ENCODE measurements around the gene PROCA1. TPM values are rescaled to one million over a fixed set of nuclear protein-coding genes. Genes with fewer than 3 reads are reported as not detected.

PROCA1 gene
- total RNA-seq, 1 donor from 2014 or later, result 1.3 TPM

GRCh38 chr17:28716740-28717577, 5.3 kb upstream of the PROCA1 start:
- DNase-seq, result peak; percentile 65
- no peak for ATAC-seq (ENCODE audit: poor library complexity)

GRCh38 chr17:28715217-28715616, 3.5 kb upstream of the PROCA1 start:
- no peak for ATAC-seq (ENCODE audit: poor library complexity)
- intact Hi-C loops (cut with DNase I), result no loop called here
- DNase-seq, result peak; percentile 23

More at GRCh38 chr17:28716740-28717577, 5.3 kb upstream of the PROCA1 start:
- intact Hi-C loops (cut with DNase I), result no loop called here

- no peak for ATAC-seq (ENCODE audit: poor library complexity)
- intact Hi-C loops (cut with DNase I), result no loop called here
These were observed 2.6 kb upstream of the PROCA1 start for GRCh38 chr17:28714281-28714680.

GRCh38 chr17:28712705-28713415, 1.2 kb upstream of the PROCA1 start:
- no peak for DNase-seq
- intact Hi-C loops (cut with DNase I), result no loop called here
- no peak for ATAC-seq (ENCODE audit: poor library complexity)

More at GRCh38 chr17:28714281-28714680, 2.6 kb upstream of the PROCA1 start:
- DNase-seq, result no peak

GRCh38 chr17:28712032-28712704, 480 bp upstream of the PROCA1 start:
- DNase-seq (peak; percentile 81), ATAC-seq (ENCODE audit: poor library complexity) (peak; percentile 14)
- intact Hi-C loops (cut with DNase I), result no loop called here

GRCh38 chr17:28710861-28711722, 596 bp downstream of the PROCA1 start:
- ATAC-seq (ENCODE audit: poor library complexity), result peak; percentile 96
- intact Hi-C loops (cut with DNase I), result no loop called here

GRCh38 chr17:28707339-28707720, 4.4 kb downstream of the PROCA1 start:
- intact Hi-C loops (cut with DNase I), result no loop called here
- ATAC-seq (ENCODE audit: poor library complexity), result no peak

More at GRCh38 chr17:28710861-28711722, 596 bp downstream of the PROCA1 start:
- peak; percentile 93 for DNase-seq

GRCh38 chr17:28706471-28707338, 5.0 kb downstream of the PROCA1 start:
- intact Hi-C loops (cut with DNase I), result no loop called here
- DNase-seq (no peak), ATAC-seq (ENCODE audit: poor library complexity) (no peak)

More at GRCh38 chr17:28707339-28707720, 4.4 kb downstream of the PROCA1 start:
- DNase-seq, result no peak

GRCh38 chr17:28705728-28706334, 5.9 kb downstream of the PROCA1 start:
- DNase-seq (no peak), ATAC-seq (ENCODE audit: poor library complexity) (no peak)
- intact Hi-C loops (cut with DNase I), result no loop called here

- intact Hi-C loops (cut with DNase I), result no loop called here
- ATAC-seq (ENCODE audit: poor library complexity) (no peak), DNase-seq (no peak)
These were observed 6.5 kb downstream of the PROCA1 start for GRCh38 chr17:28705074-28705659.

GRCh38 chr17:28704219-28704858, 7.3 kb downstream of the PROCA1 start:
- intact Hi-C loops (cut with DNase I), result no loop called here
- no peak for DNase-seq
- no peak for ATAC-seq (ENCODE audit: poor library complexity)

GRCh38 chr17:28703552-28704218, 8.0 kb downstream of the PROCA1 start:
- intact Hi-C loops (cut with DNase I), result no loop called here
- ATAC-seq (ENCODE audit: poor library complexity) (no peak), DNase-seq (no peak)

GRCh38 chr17:28702752-28703150, 8.9 kb downstream of the PROCA1 start:
- intact Hi-C loops (cut with DNase I), result no loop called here
- no peak for DNase-seq
- ATAC-seq (ENCODE audit: poor library complexity), result no peak

- intact Hi-C loops (cut with DNase I), result no loop called here
- ATAC-seq (ENCODE audit: poor library complexity) (no peak), DNase-seq (peak; percentile 14)
These were observed 9.5 kb downstream of the PROCA1 start for GRCh38 chr17:28702026-28702751.

- DNase-seq, result peak; percentile 34
- intact Hi-C loops (cut with DNase I), result no loop called here
- ATAC-seq (ENCODE audit: poor library complexity), result no peak
These were observed 10.7 kb downstream of the PROCA1 start for GRCh38 chr17:28700830-28701492.
